IMR-90 (cell line): ENCODE data around the gene WHRN. TPM values are rescaled to one million over a fixed set of nuclear protein-coding genes. Genes with fewer than 3 reads are reported as not detected.

ENCODE experiments used
- ATAC-seq: fragments of 200-7000 bp; cut with Tn5 transposase; 2 replicates; pipeline ENCODE4 v1.9.1; 2020; ENCODE audit warnings: low read depth, mild to moderate bottlenecking, moderate library complexity
- BruUV-seq: library from RNA; stranded (reverse); fragments of 400-500 nt; replicated peaks from 2 replicates; lab custom pipeline; 2021; lab: Mats Ljungman, UMichigan
- CTCF ChIA-PET: fragments of 300-600 bp; formaldehyde crosslinking; extraction: SDS; loops from one replicate; lab custom pipeline; 2021; ENCODE audit warnings: antibody characterized with exemption; lab: Yijun Ruan, JAX
- POLR2A ChIA-PET: fragments of 300-600 bp; sonication (Branson Sonifier 250); formaldehyde crosslinking; loops from one replicate; lab custom pipeline; 2022; ENCODE audit warnings: antibody characterized with exemption; ENCODE audit not compliant: unreplicated experiment; lab: Charles Lee
- DNase-seq: peaks from one replicate; pipeline ENCODE4 v3.0.0; 2013
- H2AFZ ChIP-seq: replicated peaks from 2 replicates; pipeline ENCODE3; 2013; ENCODE audit warnings: low read length, mild to moderate bottlenecking; ENCODE audit not compliant: poor library complexity
- H2AK5ac ChIP-seq: 2 replicates; pipeline ENCODE4 v1.6.1; 2013; ENCODE audit warnings: low read depth, low read length, inconsistent platforms
- H2AK9ac ChIP-seq: replicated peaks from 2 replicates; pipeline ENCODE3; 2013; ENCODE audit warnings: mild to moderate bottlenecking, low read depth, low read length, moderate library complexity; ENCODE audit not compliant: poor library complexity
- H2BK120ac ChIP-seq: 2 replicates; pipeline ENCODE4 v1.6.1; 2013; ENCODE audit warnings: low read depth, low read length, inconsistent platforms
- H2BK15ac ChIP-seq: 3 replicates; pipeline ENCODE4 v1.6.1; 2013; ENCODE audit warnings: low read depth, low read length, inconsistent platforms
- H2BK20ac ChIP-seq: 2 replicates; pipeline ENCODE4 v1.6.1; 2013; ENCODE audit warnings: low read depth, mild to moderate bottlenecking, inconsistent platforms, low read length, moderate library complexity
- H2BK5ac ChIP-seq: 2 replicates; pipeline ENCODE4 v1.6.1; 2013; ENCODE audit warnings: mild to moderate bottlenecking, low read depth, low read length, inconsistent platforms; ENCODE audit not compliant: poor library complexity, severe bottlenecking
- H3K14ac ChIP-seq: replicated peaks from 2 replicates; pipeline ENCODE4 v1.6.1; 2013; ENCODE audit warnings: low read depth, low read length, inconsistent platforms
- H3K18ac ChIP-seq: 2 replicates; pipeline ENCODE4 v1.6.1; 2013; ENCODE audit warnings: low read depth, low read length, control low read depth
- H3K23ac ChIP-seq: 2 replicates; pipeline ENCODE4 v1.6.1; 2013; ENCODE audit warnings: low read depth, low read length, inconsistent platforms
- H3K27ac ChIP-seq: 2 replicates; pipeline ENCODE4 v1.5.1; 2013; ENCODE audit warnings: mild to moderate bottlenecking, control low read depth, low read length; ENCODE audit not compliant: insufficient read depth
- H3K27me3 ChIP-seq: 2 replicates; pipeline ENCODE4 v1.6.1; 2013; ENCODE audit warnings: low read length; ENCODE audit not compliant: control insufficient read depth, insufficient read depth
- H3K36me3 ChIP-seq: 2 replicates; pipeline ENCODE4 v1.6.1; 2013; ENCODE audit warnings: low read length, mixed read lengths; ENCODE audit not compliant: control insufficient read depth, insufficient read depth
- H3K4ac ChIP-seq: 2 replicates; pipeline ENCODE4 v1.6.1; 2013; ENCODE audit warnings: low read depth, low read length, inconsistent platforms
- H3K4me1 ChIP-seq: 2 replicates; pipeline ENCODE4 v1.6.1; 2013; ENCODE audit warnings: low read length, mixed read lengths; ENCODE audit not compliant: control insufficient read depth, insufficient read depth
- H3K4me2 ChIP-seq: 2 replicates; pipeline ENCODE4 v1.6.1; 2013; ENCODE audit warnings: low read depth, mild to moderate bottlenecking, control low read depth, low read length, moderate library complexity
- H3K4me3 ChIP-seq: 2 replicates; pipeline ENCODE4 v1.5.1; 2013; ENCODE audit warnings: low read depth, mild to moderate bottlenecking, control low read depth, low read length, moderate library complexity; ENCODE audit not compliant: insufficient read depth
- H3K56ac ChIP-seq: 2 replicates; pipeline ENCODE4 v1.6.1; 2013; ENCODE audit warnings: low read length, inconsistent platforms; ENCODE audit not compliant: insufficient read depth; ENCODE audit errors: extremely low read depth
- H3K79me1 ChIP-seq, 2 experiments: 2 replicates each; pipeline ENCODE4 v1.6.1; 2013; ENCODE audit warnings: low read length in 2 of 2, inconsistent platforms in 1 of 2, low read depth in 1 of 2
- H3K9ac ChIP-seq: 2 replicates; pipeline ENCODE4 v1.6.1; 2013; ENCODE audit warnings: low read depth, low read length, control low read depth
- H3K9me1 ChIP-seq: 2 replicates; pipeline ENCODE4 v1.6.1; 2013; ENCODE audit warnings: low read length, inconsistent platforms; ENCODE audit not compliant: insufficient read depth
- H3K9me3 ChIP-seq: 2 replicates; pipeline ENCODE4 v1.6.1; 2013; ENCODE audit warnings: low read length; ENCODE audit not compliant: control insufficient read depth, insufficient read depth
- H4K20me1 ChIP-seq: 2 replicates; pipeline ENCODE4 v1.6.1; 2013; ENCODE audit warnings: low read length, inconsistent platforms; ENCODE audit not compliant: insufficient read depth
- H4K5ac ChIP-seq: 2 replicates; pipeline ENCODE4 v1.6.1; 2013; ENCODE audit warnings: mild to moderate bottlenecking, low read depth, low read length, control low read depth
- H4K8ac ChIP-seq, 2 experiments: 2 replicates each; pipeline ENCODE4 v1.6.1; 2013; ENCODE audit warnings: low read depth in 2 of 2, low read length in 2 of 2, control low read depth in 1 of 2, inconsistent platforms in 1 of 2
- H4K91ac ChIP-seq: 2 replicates; pipeline ENCODE4 v1.6.1; 2013; ENCODE audit warnings: low read depth, low read length, inconsistent platforms; ENCODE audit not compliant: insufficient read depth
- BHLHE40 ChIP-seq: fragments of 150-350 bp; IDR thresholded peaks from 2 replicates; pipeline ENCODE4 v1.6.1; 2016; ENCODE audit warnings: mild to moderate bottlenecking, low read depth, low read length
- CHD1 ChIP-seq: IDR thresholded peaks from 2 replicates; pipeline ENCODE4 v1.6.1; 2012; ENCODE audit warnings: low read depth, low read length, improper control_type of control experiment
- CTCF ChIP-seq: conservative IDR thresholded peaks from 2 replicates; pipeline ENCODE4 v1.5.1; 2012; ENCODE audit warnings: mild to moderate bottlenecking, low read depth, low read length, improper control_type of control experiment
- FOS ChIP-seq: fragments of 150-350 bp; IDR thresholded peaks from 2 replicates; pipeline ENCODE4 v1.6.1; 2016; ENCODE audit warnings: low read depth, low read length
- MAZ ChIP-seq: IDR thresholded peaks from 2 replicates; pipeline ENCODE4 v1.6.1; 2012; ENCODE audit warnings: low read depth, mild to moderate bottlenecking, low read length, improper control_type of control experiment, moderate library complexity, borderline replicate concordance
- MXI1 ChIP-seq: IDR thresholded peaks from 2 replicates; pipeline ENCODE4 v1.6.1; 2012; ENCODE audit warnings: low read depth, mild to moderate bottlenecking, low read length, moderate library complexity, borderline replicate concordance
- RAD21 ChIP-seq: IDR thresholded peaks from 2 replicates; pipeline ENCODE4 v1.6.1; 2012; ENCODE audit warnings: low read length, improper control_type of control experiment
- USF2 ChIP-seq: fragments of 150-350 bp; IDR thresholded peaks from 2 replicates; pipeline ENCODE4 v1.6.1; 2017; ENCODE audit warnings: mild to moderate bottlenecking, antibody characterized with exemption, low read length, low read depth
- WGBS, 2 experiments: methylation state at CpG; one replicate each; pipeline versions ENCODE4 v1.1.5 to v1.1.7; 2013; ENCODE audit warnings: missing lambda C conversion rate in 2 of 2; ENCODE audit not compliant: insufficient read length in 1 of 2; ENCODE audit errors: extremely low coverage in 2 of 2; 5-methylcytosine and 5-hydroxymethylcytosine counted together
- dilution Hi-C: fragments of 300-500 bp; cut with HindIII; formaldehyde crosslinking; loops from one replicate; pipeline ENCODE4 v1.14.3; 2018; ENCODE audit warnings: low sequenced_read_pairs; ENCODE audit not compliant: unreplicated experiment
- in situ Hi-C: fragments of 300-500 bp; cut with MboI; formaldehyde crosslinking; loops from 3 replicates; pipeline ENCODE4 v1.14.3; 2019; ENCODE audit warnings: low sequenced_read_pairs, inconsistent platforms, mixed read lengths
- intact Hi-C: fragments of 100-400 bp; cut with micrococcal nuclease; formaldehyde crosslinking; loops from 2 replicates; pipeline ENCODE4 v1.10.0; 2022
- polyA plus RNA-seq, 3 experiments: library from polyadenylated mRNA; depleted of rRNA; stranded (reverse); fragments of >200 nt; gene quantifications; 2 replicates each; pipeline ENCODE4 v1.2.3, GENCODE V29; 2012; ENCODE audit warnings: low replicate concordance in 1 of 3
- total RNA-seq: library from RNA; depleted of rRNA; stranded (reverse); fragments of >200 nt; gene quantifications from 2 replicates; pipeline ENCODE4 v1.2.3, GENCODE V29; 2012
- TF ChIP-seq, protein P1 (sequence below): fragments of 150-350 bp; IDR thresholded peaks from 2 replicates; pipeline ENCODE4 v1.6.1; 2016; ENCODE audit warnings: low read depth, mild to moderate bottlenecking, low read length, moderate library complexity, borderline replicate concordance

WHRN gene
- total and polyA plus RNA-seq, 2 of the 4 experiments (the other 2 are of a cell fraction): 0.18 to 2.6 TPM

DNA sequence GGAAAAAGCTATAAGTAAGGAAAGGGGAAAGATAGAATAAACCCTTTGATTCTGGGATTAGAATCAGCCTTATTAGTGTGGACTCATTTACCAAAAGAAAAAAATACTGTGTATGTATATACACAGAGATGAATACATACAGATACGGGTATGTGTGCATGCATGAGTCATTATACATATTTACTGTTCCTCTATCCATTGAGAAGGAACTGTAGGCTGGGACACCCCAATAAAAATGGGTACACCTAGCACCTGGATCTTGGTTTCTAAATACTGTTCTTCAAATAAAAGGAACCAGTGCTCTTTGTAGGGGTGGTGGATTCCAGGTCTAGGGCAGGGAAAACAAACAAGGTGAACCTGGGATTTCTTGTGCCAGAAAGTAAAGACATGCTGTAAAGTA is 48.3 kb downstream of the WHRN start:
- no peak overlapping the region for H3K18ac ChIP-seq
- no peaks in the 10 kb centered on the region for H4K20me1 ChIP-seq
- no peaks in the 10 kb centered on the region for H3K36me3 ChIP-seq
- H2BK120ac ChIP-seq: no peak overlapping the region
- BruUV-seq: no TSS peak
- ChIA-PET POLR2A (no interaction called here), CTCF (no interaction called here)
- H2BK5ac ChIP-seq: no peak overlapping the region
- H3K4me1 ChIP-seq: no peaks in the 10 kb centered on the region
- intact Hi-C loops (no loop called here), dilution Hi-C loops (no loop called here), in situ Hi-C loops (no loop called here)
- no peak overlapping the region for H3K23ac ChIP-seq
- no peaks in the 10 kb centered on the region; the same call in 1 of the 2 replicates for H3K27me3 ChIP-seq
- H2BK15ac ChIP-seq: no peak overlapping the region
- H4K91ac ChIP-seq: no peak overlapping the region
- no peaks in the 10 kb centered on the region for H3K9me3 ChIP-seq
- no peak overlapping the region for H3K14ac ChIP-seq
- H3K4me2 ChIP-seq: no peak overlapping the region
- no peak overlapping the region for H3K9ac ChIP-seq
- H3K79me1 ChIP-seq: no peaks in the 10 kb centered on the region
- no peak overlapping the region for H2AK5ac ChIP-seq
- no peak overlapping the region for H3K4me3 ChIP-seq
- H3K27ac ChIP-seq: no peak overlapping the region
- H2AK9ac ChIP-seq: no peak overlapping the region
- DNase-seq: no peak
- H3K4ac ChIP-seq: no peak overlapping the region
- no peak overlapping the region for H4K5ac ChIP-seq
- H4K8ac ChIP-seq: no peak overlapping the region
- H2AFZ ChIP-seq: no peak overlapping the region
- TF ChIP-seq CTCF (no peak), USF2 (no peak), MAZ (no peak), FOS (no peak), RAD21 (no peak), BHLHE40 (no peak), MXI1 (no peak), CHD1 (no peak)
- TF ChIP-seq, protein P1, sequence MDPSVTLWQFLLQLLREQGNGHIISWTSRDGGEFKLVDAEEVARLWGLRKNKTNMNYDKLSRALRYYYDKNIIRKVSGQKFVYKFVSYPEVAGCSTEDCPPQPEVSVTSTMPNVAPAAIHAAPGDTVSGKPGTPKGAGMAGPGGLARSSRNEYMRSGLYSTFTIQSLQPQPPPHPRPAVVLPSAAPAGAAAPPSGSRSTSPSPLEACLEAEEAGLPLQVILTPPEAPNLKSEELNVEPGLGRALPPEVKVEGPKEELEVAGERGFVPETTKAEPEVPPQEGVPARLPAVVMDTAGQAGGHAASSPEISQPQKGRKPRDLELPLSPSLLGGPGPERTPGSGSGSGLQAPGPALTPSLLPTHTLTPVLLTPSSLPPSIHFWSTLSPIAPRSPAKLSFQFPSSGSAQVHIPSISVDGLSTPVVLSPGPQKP: no peak
- WGBS, 2 experiments: no CpG with 5 or more reads among the region's 1 CpG
- ATAC-seq: no peak
- H3K56ac ChIP-seq: no peak overlapping the region
- no peaks in the 10 kb centered on the region for H3K9me1 ChIP-seq
- no peak overlapping the region for H2BK20ac ChIP-seq
